ENCODE results near the gene ZDHHC24.
"Not testable (repeated sequence)": the region's sequence is repeated elsewhere in the genome, so short reads cannot be mapped to it uniquely, and the experiment has no call there.

The ZDHHC24 gene

DNA sequence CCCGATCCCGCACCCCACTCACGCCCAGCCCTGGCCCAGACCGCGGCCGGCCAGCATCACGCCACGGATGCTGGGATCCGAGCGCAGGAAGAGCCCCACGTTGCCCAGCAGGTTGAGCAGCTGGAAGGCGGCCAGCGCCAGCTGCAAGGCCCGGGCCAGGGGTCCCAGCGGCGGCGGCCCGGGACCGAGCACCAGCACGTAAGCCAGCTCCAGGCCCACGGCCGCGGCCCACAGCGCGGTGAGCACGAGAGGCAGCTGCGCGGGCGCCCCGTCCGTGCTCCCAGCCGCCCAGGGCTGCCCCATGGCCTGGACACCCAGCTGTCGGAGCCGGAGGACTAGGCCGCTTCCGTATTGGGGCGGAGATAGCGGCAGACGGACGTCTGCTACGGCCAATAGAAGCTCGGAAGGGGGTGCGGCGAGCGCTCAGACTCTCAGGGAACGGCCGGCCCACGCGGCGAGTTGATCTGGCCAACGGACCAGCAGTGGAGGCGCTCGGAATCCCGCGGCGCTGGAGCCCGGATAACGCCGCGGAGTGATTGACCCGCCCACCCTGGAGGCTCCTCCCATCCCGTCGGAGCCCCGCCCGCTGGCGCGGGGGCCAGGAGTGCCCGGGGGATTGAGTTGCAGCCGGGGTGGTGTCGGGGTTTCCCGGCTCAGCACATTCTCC, at the start of gene ZDHHC24:
TSS of gene ZDHHC24 (minus strand) at position 348 of the 667 bp plus-strand sequence. CDS start at position 303, 45 bp downstream.
- peak; percentile 86 to 92 (median 89) for DNase-seq (ENCODE audit: low read depth in 2 of 3, low spot score in 1 of 3)

DNA sequence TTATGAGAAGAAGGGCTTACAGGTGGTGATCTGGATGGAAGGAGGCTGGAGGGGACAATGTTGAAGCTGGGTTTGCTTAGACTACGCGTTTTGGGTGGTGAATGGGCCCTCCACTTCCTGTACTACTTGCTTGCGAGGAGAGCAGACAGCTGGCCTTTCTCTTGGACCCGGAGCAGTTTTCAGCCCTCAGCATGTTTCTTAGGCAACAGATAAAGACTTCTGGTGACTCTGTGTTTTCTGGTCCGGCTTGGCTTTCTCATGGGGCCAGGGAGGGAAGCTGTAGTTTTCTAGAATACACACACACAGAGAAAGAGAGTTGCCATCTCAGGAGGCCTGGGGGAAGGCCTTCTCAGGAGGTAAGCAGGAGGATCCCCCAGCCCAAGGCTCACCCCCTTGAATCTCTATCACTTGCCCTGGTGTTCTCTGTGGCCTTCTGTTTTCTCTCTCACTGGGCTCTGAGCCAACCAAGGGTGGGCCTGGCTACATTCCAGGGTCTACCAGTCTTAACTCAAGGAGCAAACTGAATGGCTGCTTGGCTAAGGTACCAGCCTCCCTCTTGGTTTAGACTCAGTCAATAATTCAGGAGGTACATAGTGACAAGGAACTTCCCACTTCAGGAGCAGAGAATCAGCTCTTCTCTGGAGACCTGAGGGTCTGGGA, 49.5 kb upstream of the ZDHHC24 start:
- DNase-seq (ENCODE audit: low read depth in 2 of 3, low spot score in 1 of 3): no peak

- no peak for DNase-seq (ENCODE audit: low read depth in 2 of 3, low spot score in 1 of 3)
Observed at GRCh38 chr11:66593650-66594049, 47.8 kb upstream of the ZDHHC24 start.

- DNase-seq (ENCODE audit: low read depth in 2 of 3, low spot score in 1 of 3): no peak
Observed at GRCh38 chr11:66593303-66593635, 47.4 kb upstream of the ZDHHC24 start.

DNA sequence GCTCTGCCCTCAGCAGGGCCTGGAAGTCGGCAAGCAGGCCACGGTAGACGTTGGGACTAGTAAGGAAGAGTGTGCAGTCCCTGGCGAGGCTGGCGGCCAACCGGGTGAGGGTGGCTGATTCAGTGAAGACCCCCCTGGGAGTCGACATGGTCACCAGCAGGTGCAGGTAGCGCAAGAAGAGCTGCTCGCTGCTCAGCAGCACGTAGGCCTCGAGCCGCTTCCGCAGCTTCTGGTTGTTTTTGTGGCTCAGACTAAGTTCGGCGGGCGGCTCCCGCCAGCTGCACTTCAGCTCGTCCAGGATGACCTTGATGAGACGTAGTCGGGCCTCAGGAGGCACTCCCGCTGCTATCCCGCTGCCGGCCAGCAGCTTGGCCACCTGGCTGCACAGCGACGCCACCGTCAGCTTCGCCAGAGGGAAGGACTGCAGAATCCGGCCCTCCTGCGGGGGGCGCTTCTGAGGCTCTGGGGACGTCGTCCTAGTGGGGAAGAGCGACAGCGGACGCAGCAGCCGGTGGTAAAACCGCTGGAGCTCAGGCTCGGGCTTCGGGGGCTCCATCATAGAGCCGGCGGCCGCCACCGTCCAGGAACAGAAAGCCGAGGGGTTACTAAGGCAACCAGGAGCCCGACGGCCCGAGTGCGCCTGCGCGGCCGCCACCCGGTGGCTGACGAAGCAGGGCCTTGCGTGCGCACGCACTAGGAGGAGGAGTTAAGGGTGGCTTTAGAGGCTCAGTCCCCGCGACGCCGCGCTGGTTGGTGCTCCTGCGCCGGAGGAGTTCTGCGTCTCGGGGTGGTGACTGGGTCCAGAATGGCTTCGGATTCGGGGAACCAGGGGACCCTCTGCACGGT, 46.8 kb upstream of the ZDHHC24 start, which contains the start of the genes CCDC87 and CCS:
TSS of gene CCDC87 (minus strand) at position 607 of the 846 bp plus-strand sequence. CDS start at position 559, 48 bp downstream.
TSS of gene CCS (plus strand) at position 729 of the 846 bp plus-strand sequence. CDS start at position 806, 77 bp downstream.
- DNase-seq (ENCODE audit: low read depth in 2 of 3, low spot score in 1 of 3): peak; percentile 96 to 99 (median 97)

GRCh38 chr11:66591175-66591574, 45.3 kb upstream of the ZDHHC24 start:
- no peak for DNase-seq (ENCODE audit: low read depth in 2 of 3, low spot score in 1 of 3)

GRCh38 chr11:66589996-66590675, 44.3 kb upstream of the ZDHHC24 start:
- DNase-seq (ENCODE audit: low read depth in 2 of 3, low spot score in 1 of 3): no peak

GRCh38 chr11:66589315-66589714, 43.5 kb upstream of the ZDHHC24 start:
- not testable (repeated sequence) for DNase-seq (ENCODE audit: low read depth in 2 of 3, low spot score in 1 of 3)

GRCh38 chr11:66586136-66586535, 40.3 kb upstream of the ZDHHC24 start:
- no peak for DNase-seq (ENCODE audit: low read depth in 2 of 3, low spot score in 1 of 3)

DNA sequence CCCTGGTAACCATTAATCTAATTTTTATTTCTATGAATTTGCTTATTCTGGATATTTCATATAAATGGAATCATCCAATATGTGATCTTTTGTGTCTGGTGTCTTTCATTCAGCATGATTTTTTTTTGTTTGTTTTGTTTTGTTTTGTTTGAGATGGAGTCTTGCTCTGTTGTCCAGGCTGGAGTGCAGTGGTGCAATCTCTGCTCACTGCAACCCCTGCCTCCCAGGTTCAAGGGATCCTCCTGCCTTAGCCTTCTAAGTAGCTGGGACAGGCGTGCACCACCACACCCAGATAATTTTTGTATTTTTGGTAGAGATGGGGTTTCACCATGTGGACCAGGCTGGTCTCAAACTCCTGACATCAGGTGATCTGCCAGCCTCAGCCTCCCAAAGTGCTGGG, 39.6 kb upstream of the ZDHHC24 start:
- DNase-seq (ENCODE audit: low read depth in 2 of 3, low spot score in 1 of 3): not testable (repeated sequence)

DNA sequence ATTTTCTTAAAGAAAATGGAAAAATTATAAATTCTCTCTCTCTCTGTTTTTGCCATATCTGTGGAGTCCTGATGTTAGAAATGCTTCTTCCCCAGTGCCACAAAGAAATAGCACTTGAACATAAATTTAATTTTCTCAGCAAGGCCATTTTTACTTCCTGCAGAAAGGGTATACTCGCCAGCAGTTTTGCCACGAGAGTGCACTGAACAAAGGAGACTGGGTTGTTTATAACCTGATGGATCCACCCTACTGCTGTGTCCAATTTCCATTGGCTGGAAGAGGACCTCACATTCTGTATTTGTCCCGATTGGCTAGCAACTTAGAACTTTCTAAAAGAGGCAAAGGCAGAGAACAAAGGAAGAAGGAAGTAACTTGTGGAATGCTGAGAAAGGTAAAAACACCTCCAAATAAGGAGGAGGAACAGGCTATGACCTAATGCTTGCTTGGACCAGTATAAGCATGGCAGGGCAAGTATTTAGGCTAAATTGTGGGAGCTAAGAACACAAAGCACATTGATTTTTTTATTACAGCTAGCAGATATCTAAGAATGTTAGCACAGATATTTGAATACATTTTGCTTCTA, 36.8 kb upstream of the ZDHHC24 start:
- DNase-seq (ENCODE audit: low read depth in 2 of 3, low spot score in 1 of 3): not testable (repeated sequence)

DNA sequence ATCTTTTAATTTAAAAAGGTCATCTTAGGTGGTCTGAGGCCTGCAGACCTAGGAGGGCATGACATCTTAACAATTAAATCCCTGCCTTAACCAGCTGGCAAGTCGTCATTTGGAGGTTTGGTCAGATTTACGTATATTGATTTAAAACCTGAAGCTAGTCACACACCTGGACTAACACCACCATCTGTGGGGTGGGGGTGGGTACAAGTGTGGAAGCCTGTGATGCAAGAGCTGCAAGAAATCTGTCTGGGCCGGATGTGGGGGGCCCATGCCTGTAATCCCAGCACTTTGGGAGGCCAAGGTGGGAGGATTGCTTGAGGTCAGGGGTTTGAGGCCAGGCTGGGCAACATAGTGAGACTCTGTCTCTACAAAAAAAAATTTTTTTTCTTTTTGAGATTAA, 35.4 kb upstream of the ZDHHC24 start:
- no peak for DNase-seq (ENCODE audit: low read depth in 2 of 3, low spot score in 1 of 3)

GRCh38 chr11:66580803-66581202, 35.0 kb upstream of the ZDHHC24 start:
- no peak for DNase-seq (ENCODE audit: low read depth in 2 of 3, low spot score in 1 of 3)

- DNase-seq (ENCODE audit: low read depth in 2 of 3, low spot score in 1 of 3): peak; percentile 74 to 87 (median 81)
Observed at GRCh38 chr11:66579017-66579606, 33.3 kb upstream of the ZDHHC24 start.

DNA sequence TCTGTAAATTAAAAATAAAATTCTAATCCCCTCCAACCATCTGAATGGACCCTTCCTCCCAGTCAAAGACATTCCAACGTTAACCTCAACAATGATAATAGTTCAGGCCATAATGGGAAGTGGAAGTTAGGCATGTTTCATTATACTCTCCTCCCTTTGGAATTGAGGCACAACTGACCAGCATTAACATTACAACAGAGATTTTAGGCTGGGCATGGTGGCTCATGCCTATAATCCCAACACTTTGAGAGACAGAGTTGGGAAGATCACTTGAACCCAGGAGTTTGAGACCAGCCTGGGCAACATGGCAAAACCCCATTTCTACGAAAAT, 25.0 kb upstream of the ZDHHC24 start:
- DNase-seq (ENCODE audit: low read depth in 2 of 3, low spot score in 1 of 3): no peak

DNA sequence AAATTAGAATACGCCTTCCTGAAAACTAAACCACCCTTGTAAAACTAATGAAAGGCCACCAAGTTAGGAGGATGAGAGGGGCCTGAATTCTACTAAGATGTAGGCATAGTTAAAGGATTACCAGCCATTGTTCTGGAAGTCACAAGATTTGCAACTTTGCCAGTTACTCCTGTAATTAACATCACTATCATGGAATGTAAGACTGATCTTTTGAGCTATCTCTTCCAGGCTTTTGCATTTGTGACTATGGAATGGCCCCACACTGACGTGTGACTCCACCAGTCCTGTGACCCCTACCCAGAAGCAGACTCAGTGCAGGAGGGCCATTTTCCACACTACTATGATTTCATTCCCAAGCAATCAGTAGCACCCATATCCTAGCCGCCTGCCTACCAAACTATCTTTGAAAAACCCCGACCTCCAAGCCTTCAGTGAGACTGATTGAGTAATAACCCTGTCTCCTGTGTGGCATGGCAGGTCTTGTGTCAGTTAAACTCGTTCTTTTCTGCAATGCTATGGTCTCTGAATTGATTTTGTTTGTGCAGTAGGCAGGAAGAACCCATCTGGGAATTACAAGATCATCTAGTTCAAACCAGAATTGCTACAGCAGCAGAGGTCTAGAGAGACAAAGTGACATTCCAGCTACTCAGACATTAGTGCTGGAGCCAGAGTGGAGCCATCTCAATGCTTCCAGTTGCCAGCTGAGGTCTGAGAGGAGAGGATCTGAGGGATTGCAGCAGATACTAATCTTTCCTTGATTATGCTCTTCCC, 24.4 kb upstream of the ZDHHC24 start:
- no peak for DNase-seq (ENCODE audit: low read depth in 2 of 3, low spot score in 1 of 3)

DNA sequence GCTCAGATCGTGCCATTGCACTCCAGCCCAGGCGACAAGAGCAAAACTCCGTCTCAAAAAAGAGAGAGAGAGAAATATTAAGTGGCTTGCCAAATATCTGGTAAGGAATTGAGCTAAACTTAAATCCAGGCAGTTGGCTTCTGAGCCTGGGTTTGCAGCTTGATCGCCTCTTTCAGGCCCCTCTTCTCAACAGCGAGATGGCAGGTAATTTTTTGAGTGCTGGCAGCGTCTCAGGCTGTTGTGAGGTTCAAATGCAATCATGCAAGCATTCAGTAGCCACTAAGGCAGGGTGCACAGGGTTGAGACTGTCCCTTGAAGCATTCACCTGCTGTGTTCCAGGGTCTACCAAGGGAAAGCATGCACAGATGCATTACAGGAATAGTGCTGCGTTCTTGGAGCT, 23.2 kb upstream of the ZDHHC24 start:
- DNase-seq (ENCODE audit: low read depth in 2 of 3, low spot score in 1 of 3): no peak

- DNase-seq (ENCODE audit: low read depth in 2 of 3, low spot score in 1 of 3): peak; percentile 35 to 68 (median 50)
Observed at GRCh38 chr11:66568124-66568916, 22.5 kb upstream of the ZDHHC24 start, which contains the start of gene CTSF. Gene CTSF, minus strand, starts transcription at chr11:66568606. Its CDS starts 120 bp downstream, at chr11:66568486.

DNA sequence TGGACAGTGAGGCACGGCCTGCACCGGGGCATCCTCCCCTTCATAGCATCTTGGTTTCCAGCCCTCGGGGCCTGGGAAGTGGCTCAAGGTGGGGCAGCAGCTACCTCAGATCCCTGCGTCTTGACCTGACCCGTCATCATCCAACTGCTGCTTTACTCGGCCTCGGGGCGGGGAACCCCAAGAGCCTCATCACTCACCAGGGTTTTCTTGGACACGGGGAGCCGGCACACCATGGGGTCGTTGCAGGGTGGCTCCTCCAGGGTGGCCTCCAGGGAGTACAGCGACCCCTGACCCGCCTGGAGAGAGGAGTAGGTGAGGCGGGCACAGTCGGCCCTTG, 21.9 kb upstream of the ZDHHC24 start:
- DNase-seq (ENCODE audit: low read depth in 2 of 3, low spot score in 1 of 3): no peak
